Motor neuron (in vitro differentiated cells): ENCODE measurements around the gene FANK1. TPM values are rescaled to one million over a fixed set of nuclear protein-coding genes. Genes with fewer than 3 reads are reported as not detected.
"Not testable (repeated sequence)": the region's sequence is repeated elsewhere in the genome, so short reads cannot be mapped to it uniquely, and the experiment has no call there.

Experiments
- ATAC-seq, 8 experiments: fragments of 200-7000 bp; cut with Tn5 transposase; replicated peaks in 6 of 8; 2 replicates each; pipeline ENCODE4 v1.8.0; 2021; ENCODE audit warnings: mild to moderate bottlenecking in 8 of 8, moderate library complexity in 8 of 8
- H3K27ac ChIP-seq, 2 donors: fragments of 250-450 bp; sonication (Bioruptor Pico); 2 replicates each; pipeline ENCODE4 v1.9.0; 2021; ENCODE audit warnings: antibody characterized with exemption in 2 of 2, mild to moderate bottlenecking in 2 of 2, moderate library complexity in 1 of 2
- H3K4me1 ChIP-seq, 2 donors: fragments of 250-450 bp; sonication (Bioruptor Pico); replicated peaks in 1 of 2; 2 replicates each; pipeline ENCODE4 v1.6.1; 2021; ENCODE audit warnings: antibody characterized with exemption in 2 of 2, mild to moderate bottlenecking in 2 of 2, moderate library complexity in 1 of 2
- H3K4me3 ChIP-seq, 5 donors: fragments of 250-450 bp; sonication (Bioruptor Pico); 2 replicates each; pipeline ENCODE4 v1.9.0; 2021; ENCODE audit warnings: antibody characterized with exemption in 5 of 5, mild to moderate bottlenecking in 5 of 5, moderate library complexity in 4 of 5
- WGBS, 10 experiments: fragments of 450-650 bp; shearing (Covaris generic); methylation state at CpG; one replicate each; pipeline ENCODE4 v1.0.0; 2022; 5-methylcytosine and 5-hydroxymethylcytosine counted together
- in situ Hi-C, 9 experiments: fragments of 400-800 bp; cut with MboI; loops; one replicate each; pipeline ENCODE4 v1.15.0; 2021; ENCODE audit warnings: low sequenced_read_pairs in 9 of 9, low pct_unique_long_range_greater_than_20kb in 2 of 9; ENCODE audit not compliant: unreplicated experiment in 9 of 9
- total RNA-seq, 8 experiments: library from RNA; unstranded; fragments of 300-600 nt; gene quantifications; 2 replicates each; pipeline versions ENCODE4 v1.2.3 to v1.2.4, GENCODE V29; 2022

Gene FANK1
- total RNA-seq, 8 experiments from 2014 or later = 0.99 to 45.9 (median 3.6) TPM

GRCh38 chr10:125961743-125962142 lies 65.4 kb downstream of the FANK1 start:
- in situ Hi-C loops = no loop called here
- H3K4me1 ChIP-seq = no peaks in the 10 kb centered on the region
- 0 to 100% (median 73%) methylated on average over 1 of the region's 1 CpG; no CpG with 5 or more reads in 2 of the 10 experiments for WGBS, 10 experiments
- no peak overlapping the region for H3K4me3 ChIP-seq
- no peak overlapping the region for H3K27ac ChIP-seq
- no peak for ATAC-seq

GRCh38 chr10:125962200-125962599 lies 65.8 kb downstream of the FANK1 start:
- 54 to 100% (median 86%) methylated on average over 1 to 3 of the region's 3 CpGs; no CpG with 5 or more reads in 1 of the 10 experiments for WGBS, 10 experiments
- Histone ChIP-seq H3K4me1 (no peaks in the 10 kb centered on the region), H3K4me3 (no peak overlapping the region), H3K27ac (no peak overlapping the region)
- no peak for ATAC-seq
- in situ Hi-C loops = no loop called here

- no peaks in the 10 kb centered on the region for H3K4me1 ChIP-seq
- 50 to 100% (median 100%) methylated on average over 1 to 2 of the region's 2 CpGs; no CpG with 5 or more reads in 3 of the 10 experiments for WGBS, 10 experiments
- no peak for ATAC-seq
- no peak overlapping the region for H3K27ac ChIP-seq
- in situ Hi-C loops = no loop called here
- H3K4me3 ChIP-seq = no peak overlapping the region
These were observed 68.2 kb downstream of the FANK1 start for GRCh38 chr10:125964558-125964957.

- in situ Hi-C loops = no loop called here
- whole genome bisulfite sequencing, 10 experiments = 20 to 100% (median 83%) methylated on average over 1 of the region's 1 CpG; no CpG with 5 or more reads in 2 of the 10 experiments
- Histone ChIP-seq H3K4me3 (no peak overlapping the region), H3K27ac (no peak overlapping the region), H3K4me1 (no peaks in the 10 kb centered on the region)
- ATAC-seq = no peak
These were observed 71.2 kb downstream of the FANK1 start for GRCh38 chr10:125967533-125967932.

- ATAC-seq, in situ Hi-C loops, H3K4me1 ChIP-seq, H3K27ac ChIP-seq, H3K4me3 ChIP-seq: not testable (repeated sequence)
- no CpG with 5 or more reads among the region's 36 CpGs for WGBS, 10 experiments
These were observed 73.8 kb downstream of the FANK1 start for GRCh38 chr10:125970077-125970630.

- Histone ChIP-seq H3K27ac (no peak overlapping the region), H3K4me1 (peaks cover 4 to 5% of the 10 kb centered on the region in 2 donors), H3K4me3 (no peak overlapping the region)
- ATAC-seq = peak in 3 of 8 experiments; percentile 70 to 84 (median 75)
- in situ Hi-C loops = loop anchor here in 4 of 9 experiments (25.0 kb wide), 3 partner anchors 410 to 760 kb away; partner anchors contain the start of gene ADAM12 (in 1 of the 4)
- WGBS, 10 experiments = 0 to 100% (median 80%) methylated on average over 1 to 6 of the region's 6 CpGs; no CpG with 5 or more reads in 1 of the 10 experiments
These were observed 80.7 kb downstream of the FANK1 start for GRCh38 chr10:125976960-125977605.

GRCh38 chr10:125979976-125980375 lies 83.6 kb downstream of the FANK1 start:
- 30 to 96% (median 70%) methylated on average over 2 to 7 of the region's 7 CpGs; no CpG with 5 or more reads in 2 of the 10 experiments for WGBS, 10 experiments
- in situ Hi-C loops = loop anchor here in 4 of 9 experiments (10.0 to 25.0 kb wide), 4 partner anchors 407 to 757 kb away; partner anchors contain the start of gene ADAM12 (in 1 of the 4)
- no peak for ATAC-seq

GRCh38 chr10:125980521-125981035 lies 84.2 kb downstream of the FANK1 start:
- H3K4me1 ChIP-seq = peaks cover 15 to 19% of the 10 kb centered on the region in 2 donors
- no peak overlapping the region for H3K4me3 ChIP-seq
- WGBS, 10 experiments = 20 to 88% (median 58%) methylated on average over 2 to 6 of the region's 6 CpGs; no CpG with 5 or more reads in 3 of the 10 experiments
- peak in 3 of 8 experiments; percentile 35 to 54 (median 45) for ATAC-seq
- in situ Hi-C loops = loop anchor here in 4 of 9 experiments (10.0 to 25.0 kb wide), 4 partner anchors 407 to 757 kb away; partner anchors contain the start of gene ADAM12 (in 1 of the 4)
- no peak overlapping the region for H3K27ac ChIP-seq

More at GRCh38 chr10:125979976-125980375, 83.6 kb downstream of the FANK1 start:
- H3K4me3 ChIP-seq = no peak overlapping the region
- peaks cover 15 to 19% of the 10 kb centered on the region in 2 donors for H3K4me1 ChIP-seq
- H3K27ac ChIP-seq = no peak overlapping the region

GRCh38 chr10:125982260-125982948 lies 86.0 kb downstream of the FANK1 start:
- H3K27ac ChIP-seq = no peak overlapping the region
- in situ Hi-C loops = loop anchor here in 4 of 9 experiments (10.0 to 25.0 kb wide), 4 partner anchors 405 to 755 kb away; partner anchors contain the start of gene ADAM12 (in 1 of the 4)
- no peak overlapping the region for H3K4me3 ChIP-seq
- 0 to 22% (median 0%) methylated on average over 1 to 6 of the region's 6 CpGs for WGBS, 10 experiments
- ATAC-seq = peak; percentile 70 to 92 (median 88)
- peaks cover 15 to 19% of the 10 kb centered on the region in 2 donors for H3K4me1 ChIP-seq

- Histone ChIP-seq H3K4me1 (peaks cover 15 to 19% of the 10 kb centered on the region in 2 donors), H3K27ac (no peak overlapping the region), H3K4me3 (no peak overlapping the region)
- no peak for ATAC-seq
- WGBS, 10 experiments = 50 to 100% (median 84%) methylated on average over 1 to 6 of the region's 6 CpGs; no CpG with 5 or more reads in 2 of the 10 experiments
- in situ Hi-C loops = loop anchor here in 4 of 9 experiments (10.0 to 25.0 kb wide), 4 partner anchors 404 to 754 kb away; partner anchors contain the start of gene ADAM12 (in 1 of the 4)
These were observed 86.8 kb downstream of the FANK1 start for GRCh38 chr10:125983161-125983560.

- 75 to 100% (median 92%) methylated on average over 1 to 5 of the region's 5 CpGs; no CpG with 5 or more reads in 1 of the 10 experiments for WGBS, 10 experiments
- in situ Hi-C loops = loop anchor here in 4 of 9 experiments (10.0 to 25.0 kb wide), 4 partner anchors 404 to 754 kb away; partner anchors contain the start of gene ADAM12 (in 1 of the 4)
- no peak overlapping the region for H3K4me3 ChIP-seq
- no peak for ATAC-seq
- H3K27ac ChIP-seq = no peak overlapping the region
- H3K4me1 ChIP-seq = peaks cover 15 to 22% of the 10 kb centered on the region in 2 donors
These were observed 87.3 kb downstream of the FANK1 start for GRCh38 chr10:125983656-125984055.

GRCh38 chr10:125984346-125984745 lies 88.0 kb downstream of the FANK1 start:
- in situ Hi-C loops = loop anchor here in 4 of 9 experiments (10.0 to 25.0 kb wide), 4 partner anchors 403 to 753 kb away; partner anchors contain the start of gene ADAM12 (in 1 of the 4)
- 73 to 100% (median 88%) methylated on average over 1 to 4 of the region's 4 CpGs; no CpG with 5 or more reads in 6 of the 10 experiments for WGBS, 10 experiments
- Histone ChIP-seq H3K27ac (no peak overlapping the region), H3K4me1 (peaks cover 15 to 22% of the 10 kb centered on the region in 2 donors), H3K4me3 (no peak overlapping the region)
- no peak for ATAC-seq
